Mesothelial cell of epicardium (in vitro differentiated cells): ENCODE measurements around the gene SIX1. TPM values are rescaled to one million over a fixed set of nuclear protein-coding genes. Genes with fewer than 3 reads are reported as not detected.

Experiments
- DNase-seq, 2 experiments: peaks; one replicate each; pipeline ENCODE4 v3.0.0; 2021; ENCODE audit warnings: low spot score in 2 of 2; ENCODE audit not compliant: unreplicated experiment in 2 of 2
- H3K27ac Mint-ChIP-seq: 2 replicates; pipeline ENCODE4 v1.8.0; 2021; ENCODE audit warnings: mixed read lengths
- H3K27me3 Mint-ChIP-seq: 2 replicates; pipeline ENCODE4 v1.8.0; 2021; ENCODE audit warnings: low read depth, mixed read lengths
- H3K36me3 Mint-ChIP-seq: 2 replicates; pipeline ENCODE4 v1.8.0; 2021; ENCODE audit warnings: mixed read lengths
- H3K4me1 Mint-ChIP-seq: 2 replicates; pipeline ENCODE4 v1.8.0; 2021; ENCODE audit warnings: mixed read lengths
- H3K4me3 Mint-ChIP-seq: 2 replicates; pipeline ENCODE4 v1.8.0; 2021; ENCODE audit warnings: mild to moderate bottlenecking, moderate library complexity, mixed read lengths
- H3K9me3 Mint-ChIP-seq: 2 replicates; pipeline ENCODE4 v1.8.0; 2021; ENCODE audit warnings: mixed read lengths
- CTCF ChIP-seq: fragments of 200-600 bp; sonication (generic); IDR thresholded peaks from one replicate; pipeline ENCODE4 v1.5.0; 2021; ENCODE audit warnings: antibody characterized with exemption; ENCODE audit not compliant: unreplicated experiment
- total RNA-seq: library from RNA; stranded (reverse); gene quantifications from 3 replicates; pipeline ENCODE4 v1.2.1, GENCODE V29; 2021

Gene SIX1
- total RNA-seq, 1 donor from 2014 or later = 0.47 TPM

- Mint-ChIP-seq H3K4me3 (no peak overlapping the region), H3K27ac (no peak overlapping the region), H3K36me3 (no peaks in the 10 kb centered on the region), H3K4me1 (no peaks in the 10 kb centered on the region), H3K27me3 (peaks cover 9% of the 10 kb centered on the region), H3K9me3 (peaks cover 10% of the 10 kb centered on the region)
- no peak for TF ChIP-seq CTCF
- no peak for DNase-seq
Measured at GRCh38 chr14:60668431-60669112, 19.3 kb upstream of the SIX1 start.

- H3K27ac Mint-ChIP-seq = no peak overlapping the region
- H3K36me3 Mint-ChIP-seq = no peaks in the 10 kb centered on the region
- no peak for TF ChIP-seq CTCF
- H3K4me1 Mint-ChIP-seq = no peaks in the 10 kb centered on the region
- peaks cover 26% of the 10 kb centered on the region for H3K27me3 Mint-ChIP-seq
- H3K9me3 Mint-ChIP-seq = peaks cover 10% of the 10 kb centered on the region
- H3K4me3 Mint-ChIP-seq = no peak overlapping the region
- DNase-seq = no peak
Measured at GRCh38 chr14:60665177-60665550, 15.9 kb upstream of the SIX1 start.

- no peaks in the 10 kb centered on the region for H3K9me3 Mint-ChIP-seq
- no peak for DNase-seq
- TF ChIP-seq CTCF = no peak
- H3K4me1 Mint-ChIP-seq = peaks cover 14% of the 10 kb centered on the region
- H3K4me3 Mint-ChIP-seq = no peak overlapping the region
- no peak overlapping the region for H3K27ac Mint-ChIP-seq
- H3K36me3 Mint-ChIP-seq = no peaks in the 10 kb centered on the region
- H3K27me3 Mint-ChIP-seq = peaks cover 44% of the 10 kb centered on the region
Measured at GRCh38 chr14:60662982-60663381, 13.7 kb upstream of the SIX1 start.

GRCh38 chr14:60661721-60662120, 12.4 kb upstream of the SIX1 start:
- no peak overlapping the region for H3K4me3 Mint-ChIP-seq
- no peak for TF ChIP-seq CTCF
- H3K9me3 Mint-ChIP-seq = no peaks in the 10 kb centered on the region
- H3K4me1 Mint-ChIP-seq = peaks cover 23% of the 10 kb centered on the region
- no peak for DNase-seq
- no peak overlapping the region for H3K27ac Mint-ChIP-seq
- H3K36me3 Mint-ChIP-seq = no peaks in the 10 kb centered on the region
- H3K27me3 Mint-ChIP-seq = peaks cover 54% of the 10 kb centered on the region

GRCh38 chr14:60658909-60659585, 9.8 kb upstream of the SIX1 start:
- peaks cover 36% of the 10 kb centered on the region for H3K4me1 Mint-ChIP-seq
- no peaks in the 10 kb centered on the region for H3K9me3 Mint-ChIP-seq
- H3K4me3 Mint-ChIP-seq = no peak overlapping the region
- peak overlapping the region; percentile 52 for H3K27ac Mint-ChIP-seq
- no peaks in the 10 kb centered on the region for H3K36me3 Mint-ChIP-seq
- no peak for DNase-seq
- TF ChIP-seq CTCF = no peak
- peaks cover 75% of the 10 kb centered on the region for H3K27me3 Mint-ChIP-seq
